Trophoblast cell (in vitro differentiated cells and primary cell): Measurements from ENCODE around the gene ZNF217.
"Not testable (repeated sequence)": the region's sequence is repeated elsewhere in the genome, so short reads cannot be mapped to it uniquely, and the experiment has no call there.

Experiments used
- DNase-seq, 2 donors: peaks; one replicate each; pipeline ENCODE4 v3.0.0-alpha.2; 2016
- H2AFZ ChIP-seq: 2 replicates; pipeline ENCODE4 v1.6.1; 2013; ENCODE audit warnings: low read length, moderate library complexity, mild to moderate bottlenecking; ENCODE audit not compliant: insufficient read depth, poor library complexity
- H2AK5ac ChIP-seq: 2 replicates; pipeline ENCODE4 v1.6.1; 2013; ENCODE audit warnings: mild to moderate bottlenecking, low read length
- H2BK120ac ChIP-seq: 2 replicates; pipeline ENCODE4 v1.6.1; 2013; ENCODE audit warnings: low read length, mild to moderate bottlenecking, moderate library complexity; ENCODE audit not compliant: insufficient read depth, poor library complexity
- H2BK12ac ChIP-seq: 2 replicates; pipeline ENCODE4 v1.6.1; 2013; ENCODE audit warnings: mild to moderate bottlenecking, low read length, moderate library complexity
- H2BK5ac ChIP-seq: 2 replicates; pipeline ENCODE4 v1.6.1; 2013; ENCODE audit warnings: low read length, low read depth, moderate library complexity, mild to moderate bottlenecking; ENCODE audit not compliant: poor library complexity
- H3K14ac ChIP-seq: 2 replicates; pipeline ENCODE4 v1.6.1; 2013; ENCODE audit warnings: mild to moderate bottlenecking, low read length
- H3K18ac ChIP-seq: 2 replicates; pipeline ENCODE4 v1.6.1; 2013; ENCODE audit warnings: mild to moderate bottlenecking, low read length
- H3K23ac ChIP-seq: 2 replicates; pipeline ENCODE4 v1.6.1; 2013; ENCODE audit warnings: low read length
- H3K27ac ChIP-seq: 2 replicates; pipeline ENCODE4 v1.5.1; 2013; ENCODE audit warnings: low read depth, mild to moderate bottlenecking, inconsistent platforms, low read length, moderate library complexity
- H3K27me3 ChIP-seq: 2 replicates; pipeline ENCODE4 v1.6.1; 2013; ENCODE audit warnings: inconsistent platforms, mild to moderate bottlenecking, low read length, moderate library complexity; ENCODE audit not compliant: insufficient read depth
- H3K36me3 ChIP-seq, 2 experiments: 1 replicate in 1 of 2; 2 replicates in 1 of 2; pipeline ENCODE4 v1.6.1; 2013; ENCODE audit warnings: low read length in 2 of 2, mild to moderate bottlenecking in 2 of 2, moderate library complexity in 1 of 2; ENCODE audit not compliant: insufficient read depth in 2 of 2, control insufficient read depth in 1 of 2
- H3K4ac ChIP-seq: 2 replicates; pipeline ENCODE4 v1.6.1; 2013; ENCODE audit warnings: low read depth, mild to moderate bottlenecking, low read length, moderate library complexity
- H3K4me1 ChIP-seq, 2 experiments: 1 replicate in 1 of 2; 2 replicates in 1 of 2; pipeline ENCODE4 v1.6.1; 2013; ENCODE audit warnings: low read length in 2 of 2, mild to moderate bottlenecking in 2 of 2, moderate library complexity in 1 of 2; ENCODE audit not compliant: insufficient read depth in 2 of 2, control insufficient read depth in 1 of 2
- H3K4me2 ChIP-seq: 2 replicates; pipeline ENCODE4 v1.6.1; 2013; ENCODE audit warnings: inconsistent platforms, mild to moderate bottlenecking, low read length, moderate library complexity
- H3K4me3 ChIP-seq: 2 replicates; pipeline ENCODE4 v1.5.1; 2013; ENCODE audit warnings: mild to moderate bottlenecking, low read depth, low read length, inconsistent platforms
- H3K79me1 ChIP-seq: one replicate; pipeline ENCODE4 v1.6.1; 2013; ENCODE audit warnings: low read length
- H3K79me2 ChIP-seq: 2 replicates; pipeline ENCODE4 v1.6.1; 2013; ENCODE audit warnings: low read length, mild to moderate bottlenecking; ENCODE audit not compliant: control insufficient read depth, insufficient read depth, poor library complexity
- H3K9ac ChIP-seq: 2 replicates; pipeline ENCODE4 v1.6.1; 2013; ENCODE audit warnings: mild to moderate bottlenecking, low read length
- H3K9me3 ChIP-seq: 2 replicates; pipeline ENCODE4 v1.6.1; 2013; ENCODE audit warnings: low read depth, mild to moderate bottlenecking, control low read depth, inconsistent platforms, low read length; ENCODE audit not compliant: insufficient read depth
- H4K12ac ChIP-seq: 2 replicates; pipeline ENCODE4 v1.6.1; 2013; ENCODE audit warnings: low read depth, mild to moderate bottlenecking, low read length, moderate library complexity
- H4K8ac ChIP-seq: 2 replicates; pipeline ENCODE4 v1.6.1; 2013; ENCODE audit warnings: low read depth, mild to moderate bottlenecking, low read length, moderate library complexity
- H4K91ac ChIP-seq: one replicate; pipeline ENCODE4 v1.6.1; 2013; ENCODE audit warnings: low read depth, mild to moderate bottlenecking, low read length, moderate library complexity
- WGBS: extraction: QIAGEN DNeasy Blood & Tissue Kit; methylation state at CpG from one replicate; pipeline ENCODE4 v1.1.7; 2013; ENCODE audit warnings: missing lambda C conversion rate; ENCODE audit not compliant: insufficient read length, insufficient coverage; ENCODE audit errors: extremely low coverage; 5-methylcytosine and 5-hydroxymethylcytosine counted together

The ZNF217 gene

DNA sequence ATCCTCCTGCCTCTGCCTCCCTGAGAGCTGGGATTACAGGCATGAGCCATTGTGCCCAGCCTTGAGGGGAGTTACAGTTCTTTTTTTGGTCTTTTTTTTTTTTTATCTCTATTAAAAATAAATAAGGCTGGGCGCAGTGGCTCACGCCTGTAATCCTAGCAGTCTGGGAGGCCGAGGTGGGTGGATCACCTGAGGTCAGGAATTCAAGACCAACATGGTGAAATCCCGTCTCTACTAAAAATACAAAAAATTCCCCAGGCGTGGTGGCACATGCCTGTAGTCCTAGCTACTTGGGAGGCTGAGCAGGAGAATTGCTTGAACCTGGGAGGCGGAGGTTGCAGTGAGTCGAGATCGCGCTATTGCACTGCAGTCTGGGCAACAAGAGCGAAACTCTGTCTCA is 33.4 kb upstream of the ZNF217 start:
- WGBS = no CpG with 5 or more reads among the region's 10 CpGs
- not testable (repeated sequence) for H2BK5ac ChIP-seq, H3K18ac ChIP-seq, H4K8ac ChIP-seq, H3K4ac ChIP-seq, H3K14ac ChIP-seq, H3K36me3 ChIP-seq, H4K12ac ChIP-seq, H3K9ac ChIP-seq, H2AFZ ChIP-seq, H3K4me1 ChIP-seq, H3K4me2 ChIP-seq, H3K27ac ChIP-seq, H3K27me3 ChIP-seq, H4K91ac ChIP-seq, H2AK5ac ChIP-seq, H2BK12ac ChIP-seq, H3K9me3 ChIP-seq, H3K4me3 ChIP-seq, H2BK120ac ChIP-seq, H3K23ac ChIP-seq, H3K79me2 ChIP-seq
- peak; percentile 44 to 65 for DNase-seq
- peaks cover 10% of the 10 kb centered on the region for H3K79me1 ChIP-seq

DNA sequence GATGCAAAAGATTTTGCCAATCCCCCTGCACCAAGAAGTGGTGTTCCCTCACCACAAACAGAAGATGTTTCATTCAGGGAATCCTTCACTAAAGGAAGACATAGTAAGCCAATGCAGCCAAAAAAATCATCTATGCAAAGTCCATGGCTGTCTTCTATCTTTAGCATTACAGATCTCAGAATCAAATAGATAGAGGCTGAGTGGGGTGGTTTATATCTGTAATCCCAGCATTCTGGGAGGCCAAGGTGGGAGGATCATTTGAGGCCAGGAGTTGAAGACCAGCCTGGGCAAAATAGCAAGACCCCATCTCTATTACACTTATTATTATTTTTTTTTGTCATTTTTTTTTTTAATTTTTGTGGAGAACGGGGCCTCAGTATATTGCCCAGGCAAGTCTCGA is 32.9 kb upstream of the ZNF217 start:
- Histone ChIP-seq H3K79me2 (no peaks in the 10 kb centered on the region), H3K4ac (no peak overlapping the region), H3K18ac (no peak overlapping the region), H3K14ac (no peak overlapping the region), H3K9ac (no peak overlapping the region), H3K4me1 (peaks cover 2 to 4% of the 10 kb centered on the region in 2 experiments), H3K79me1 (peaks cover 15% of the 10 kb centered on the region), H2AFZ (no peak overlapping the region), H4K91ac (no peak overlapping the region), H3K27me3 (no peaks in the 10 kb centered on the region), H3K4me3 (no peak overlapping the region), H3K9me3 (no peaks in the 10 kb centered on the region), H3K4me2 (no peak overlapping the region), H3K23ac (no peak overlapping the region), H2AK5ac (no peak overlapping the region), H2BK12ac (no peak overlapping the region), H3K36me3 (no peaks in the 10 kb centered on the region), H2BK120ac (no peak overlapping the region), H2BK5ac (no peak overlapping the region), H3K27ac (no peak overlapping the region), H4K8ac (no peak overlapping the region), H4K12ac (no peak overlapping the region)
- no CpG with 5 or more reads among the region's 2 CpGs for WGBS
- DNase-seq = no peak

DNA sequence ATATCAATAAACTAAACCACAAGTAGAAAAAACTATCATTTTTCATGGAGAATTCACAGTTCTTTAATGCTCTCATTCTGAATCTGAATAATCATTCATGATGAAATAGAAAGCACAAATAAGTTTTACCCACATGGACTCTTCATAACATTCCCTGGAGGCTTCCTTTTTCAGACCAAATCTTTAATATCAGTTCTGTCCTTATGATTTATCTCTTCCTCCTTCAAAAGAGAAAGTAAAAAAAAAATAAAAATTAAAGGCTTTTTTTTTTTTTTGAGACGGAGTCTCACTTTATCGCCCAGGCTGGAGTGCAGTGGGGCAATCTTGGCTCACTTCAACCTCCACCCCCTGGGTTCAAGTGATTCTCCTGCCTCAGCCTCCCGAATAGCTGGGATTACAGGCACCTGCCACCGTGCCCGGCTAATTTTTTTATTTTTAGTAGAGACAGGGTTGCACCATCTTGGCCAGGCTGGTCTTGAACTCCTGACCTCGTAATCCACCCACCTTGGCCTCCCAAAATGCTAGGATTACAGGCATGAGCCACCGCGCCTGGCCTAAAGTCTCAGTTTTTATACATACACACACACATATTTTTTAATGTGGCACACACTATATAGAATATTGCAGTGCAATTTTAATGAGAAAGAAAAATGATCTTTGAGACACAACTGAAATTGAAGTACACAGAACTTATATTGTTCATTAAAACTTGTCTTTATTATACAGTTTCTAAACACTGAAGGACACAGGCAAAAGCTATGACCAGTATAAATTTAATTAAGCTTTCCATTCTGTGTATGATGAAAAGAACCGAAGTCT is 31.9 kb upstream of the ZNF217 start:
- Histone ChIP-seq H3K4me2 (no peak overlapping the region), H3K9ac (no peak overlapping the region), H3K23ac (no peak overlapping the region), H3K9me3 (no peaks in the 10 kb centered on the region), H3K4me3 (no peak overlapping the region), H2BK5ac (no peak overlapping the region), H3K4me1 (peaks cover 4 to 5% of the 10 kb centered on the region in 2 experiments), H2AK5ac (no peak overlapping the region), H3K27ac (no peak overlapping the region), H3K14ac (no peak overlapping the region), H4K91ac (no peak overlapping the region), H2BK120ac (no peak overlapping the region), H4K8ac (no peak overlapping the region), H3K79me1 (peaks cover 18% of the 10 kb centered on the region), H3K79me2 (no peaks in the 10 kb centered on the region), H2BK12ac (no peak overlapping the region), H4K12ac (no peak overlapping the region), H3K36me3 (no peaks in the 10 kb centered on the region), H3K4ac (no peak overlapping the region), H2AFZ (no peak overlapping the region), H3K27me3 (no peaks in the 10 kb centered on the region), H3K18ac (no peak overlapping the region)
- no peak for DNase-seq
- WGBS = no CpG with 5 or more reads among the region's 9 CpGs

DNA sequence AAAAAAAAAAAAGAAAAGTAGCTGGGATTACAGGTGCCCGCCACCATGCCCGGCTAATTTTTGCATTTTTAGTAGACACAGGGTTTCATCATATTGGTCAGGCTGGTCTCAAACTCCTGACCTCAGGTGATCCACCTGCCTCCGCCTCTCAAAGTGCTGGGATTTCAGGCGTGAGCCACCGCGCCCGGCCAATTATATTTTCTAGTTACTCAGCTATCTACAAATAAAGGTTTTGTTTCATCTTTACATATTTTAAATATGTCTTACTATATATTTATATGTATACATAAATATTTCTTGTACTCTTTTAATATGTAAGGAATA is 31.2 kb upstream of the ZNF217 start:
- H3K36me3 ChIP-seq, H4K12ac ChIP-seq, H3K4ac ChIP-seq, H3K27me3 ChIP-seq, H3K23ac ChIP-seq, H3K4me1 ChIP-seq, DNase-seq, H3K27ac ChIP-seq, H3K9me3 ChIP-seq, H3K18ac ChIP-seq, H3K4me3 ChIP-seq, H4K8ac ChIP-seq, H2AK5ac ChIP-seq, H3K4me2 ChIP-seq, H2BK12ac ChIP-seq, H2AFZ ChIP-seq, H3K14ac ChIP-seq, H3K9ac ChIP-seq, H4K91ac ChIP-seq, H3K79me2 ChIP-seq, H2BK120ac ChIP-seq, H2BK5ac ChIP-seq: not testable (repeated sequence)
- WGBS = no CpG with 5 or more reads among the region's 7 CpGs
- H3K79me1 ChIP-seq = peaks cover 18% of the 10 kb centered on the region
